MM.1S (cell line): ENCODE results near the gene IL15RA.

Experiments used
- CTCF ChIP-seq: fragments of 300-600 bp; sonication (generic); IDR thresholded peaks from 2 replicates; pipeline ENCODE4 v1.5.1; 2016; ENCODE audit warnings: antibody characterized with exemption, low read length, mixed read lengths
- EZH2 ChIP-seq: fragments of 300-600 bp; sonication (generic); optimal IDR thresholded peaks from 2 replicates; pipeline ENCODE3; 2017; ENCODE audit warnings: low read depth, mild to moderate bottlenecking, antibody characterized with exemption, low read length, mixed read lengths

GRCh38 chr10:5945561-5946418 is 31.6 kb downstream of the IL15RA start:
- TF ChIP-seq EZH2 (no peak), CTCF (no peak)
